SK-N-SH (cell line): ENCODE data around the gene PTPN18.

Experiments used
- CHD2 ChIP-seq: fragments of 150-350 bp; IDR thresholded peaks from 2 replicates; pipeline ENCODE4 v1.6.1; 2018; ENCODE audit warnings: low read length; ENCODE audit not compliant: partially characterized antibody
- EP300 ChIP-seq, 2 experiments: IDR thresholded peaks; 2 replicates each; pipeline versions ENCODE4 v1.4.0 to v1.6.1; 2012; ENCODE audit warnings: borderline replicate concordance in 1 of 2, low read depth in 1 of 2, low read length in 1 of 2
- FOXJ3 ChIP-seq: sonication (generic); formaldehyde crosslinking; IDR thresholded peaks from 2 replicates; pipeline ENCODE4 v1.5.1; 2020; ENCODE audit warnings: mild to moderate bottlenecking, missing genetic modification reagents
- TF ChIP-seq, protein P1 (sequence below): fragments of 150-350 bp; IDR thresholded peaks from 2 replicates; pipeline ENCODE4 v1.6.1; 2016; ENCODE audit warnings: mild to moderate bottlenecking, low read depth, low read length
- TF ChIP-seq, protein P2 (sequence below): fragments of 200-600 bp; sonication (generic); IDR thresholded peaks from 2 replicates; pipeline ENCODE4 v1.6.1; 2017; ENCODE audit warnings: antibody characterized with exemption, mild to moderate bottlenecking, moderate library complexity
- TF ChIP-seq, protein P3 (sequence below): IDR thresholded peaks from 2 replicates; pipeline ENCODE4 v1.4.0; 2012; ENCODE audit warnings: low read depth
- TF ChIP-seq, protein P4 (sequence below): fragments of 150-350 bp; IDR thresholded peaks from 2 replicates; pipeline ENCODE4 v1.6.1; 2017; ENCODE audit warnings: antibody characterized with exemption, low read length, low read depth, borderline replicate concordance

DNA sequence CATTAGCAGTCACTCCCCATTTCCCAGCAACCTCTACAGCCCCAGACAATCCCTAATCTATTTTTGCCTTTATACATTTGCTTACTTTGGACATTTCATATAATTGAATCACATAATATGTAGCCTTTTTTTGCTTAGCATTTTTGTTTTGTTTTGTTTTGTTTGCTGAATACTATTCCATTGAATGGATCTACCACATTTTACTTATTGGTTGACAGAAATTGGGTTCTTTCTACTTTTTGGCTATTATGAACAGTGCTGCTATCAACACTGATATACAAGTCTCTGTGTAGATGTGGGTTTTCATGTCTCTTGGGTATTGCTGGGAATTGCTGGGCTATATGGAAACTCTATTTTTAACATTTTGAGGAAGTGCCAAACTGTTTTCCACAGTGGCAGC, 7.6 kb downstream of the PTPN18 start:
- TF ChIP-seq, protein P1, sequence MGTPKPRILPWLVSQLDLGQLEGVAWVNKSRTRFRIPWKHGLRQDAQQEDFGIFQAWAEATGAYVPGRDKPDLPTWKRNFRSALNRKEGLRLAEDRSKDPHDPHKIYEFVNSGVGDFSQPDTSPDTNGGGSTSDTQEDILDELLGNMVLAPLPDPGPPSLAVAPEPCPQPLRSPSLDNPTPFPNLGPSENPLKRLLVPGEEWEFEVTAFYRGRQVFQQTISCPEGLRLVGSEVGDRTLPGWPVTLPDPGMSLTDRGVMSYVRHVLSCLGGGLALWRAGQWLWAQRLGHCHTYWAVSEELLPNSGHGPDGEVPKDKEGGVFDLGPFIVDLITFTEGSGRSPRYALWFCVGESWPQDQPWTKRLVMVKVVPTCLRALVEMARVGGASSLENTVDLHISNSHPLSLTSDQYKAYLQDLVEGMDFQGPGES, result no peak
- TF ChIP-seq, protein P2, sequence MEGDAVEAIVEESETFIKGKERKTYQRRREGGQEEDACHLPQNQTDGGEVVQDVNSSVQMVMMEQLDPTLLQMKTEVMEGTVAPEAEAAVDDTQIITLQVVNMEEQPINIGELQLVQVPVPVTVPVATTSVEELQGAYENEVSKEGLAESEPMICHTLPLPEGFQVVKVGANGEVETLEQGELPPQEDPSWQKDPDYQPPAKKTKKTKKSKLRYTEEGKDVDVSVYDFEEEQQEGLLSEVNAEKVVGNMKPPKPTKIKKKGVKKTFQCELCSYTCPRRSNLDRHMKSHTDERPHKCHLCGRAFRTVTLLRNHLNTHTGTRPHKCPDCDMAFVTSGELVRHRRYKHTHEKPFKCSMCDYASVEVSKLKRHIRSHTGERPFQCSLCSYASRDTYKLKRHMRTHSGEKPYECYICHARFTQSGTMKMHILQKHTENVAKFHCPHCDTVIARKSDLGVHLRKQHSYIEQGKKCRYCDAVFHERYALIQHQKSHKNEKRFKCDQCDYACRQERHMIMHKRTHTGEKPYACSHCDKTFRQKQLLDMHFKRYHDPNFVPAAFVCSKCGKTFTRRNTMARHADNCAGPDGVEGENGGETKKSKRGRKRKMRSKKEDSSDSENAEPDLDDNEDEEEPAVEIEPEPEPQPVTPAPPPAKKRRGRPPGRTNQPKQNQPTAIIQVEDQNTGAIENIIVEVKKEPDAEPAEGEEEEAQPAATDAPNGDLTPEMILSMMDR, result no peak
- TF ChIP-seq, protein P3, sequence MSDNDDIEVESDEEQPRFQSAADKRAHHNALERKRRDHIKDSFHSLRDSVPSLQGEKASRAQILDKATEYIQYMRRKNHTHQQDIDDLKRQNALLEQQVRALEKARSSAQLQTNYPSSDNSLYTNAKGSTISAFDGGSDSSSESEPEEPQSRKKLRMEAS, result no peak
- TF ChIP-seq, protein P4, sequence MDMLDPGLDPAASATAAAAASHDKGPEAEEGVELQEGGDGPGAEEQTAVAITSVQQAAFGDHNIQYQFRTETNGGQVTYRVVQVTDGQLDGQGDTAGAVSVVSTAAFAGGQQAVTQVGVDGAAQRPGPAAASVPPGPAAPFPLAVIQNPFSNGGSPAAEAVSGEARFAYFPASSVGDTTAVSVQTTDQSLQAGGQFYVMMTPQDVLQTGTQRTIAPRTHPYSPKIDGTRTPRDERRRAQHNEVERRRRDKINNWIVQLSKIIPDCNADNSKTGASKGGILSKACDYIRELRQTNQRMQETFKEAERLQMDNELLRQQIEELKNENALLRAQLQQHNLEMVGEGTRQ, result no peak
- TF ChIP-seq CHD2, result no peak
- no peak for TF ChIP-seq FOXJ3 (CRISPR knock-in tag)
- no peak for TF ChIP-seq EP300 (IDR thresholded peaks at IDR 0.05; ENCODE audit: borderline replicate concordance in 1 of 2, low read depth in 1 of 2, low read length in 1 of 2)
